ENCODE data around the gene STK32B. TPM values are rescaled to one million over a fixed set of nuclear protein-coding genes. Genes with fewer than 3 reads are reported as not detected.

The STK32B gene
- total RNA-seq, 1 experiment from 2014 or later, result 11.6 TPM

DNA sequence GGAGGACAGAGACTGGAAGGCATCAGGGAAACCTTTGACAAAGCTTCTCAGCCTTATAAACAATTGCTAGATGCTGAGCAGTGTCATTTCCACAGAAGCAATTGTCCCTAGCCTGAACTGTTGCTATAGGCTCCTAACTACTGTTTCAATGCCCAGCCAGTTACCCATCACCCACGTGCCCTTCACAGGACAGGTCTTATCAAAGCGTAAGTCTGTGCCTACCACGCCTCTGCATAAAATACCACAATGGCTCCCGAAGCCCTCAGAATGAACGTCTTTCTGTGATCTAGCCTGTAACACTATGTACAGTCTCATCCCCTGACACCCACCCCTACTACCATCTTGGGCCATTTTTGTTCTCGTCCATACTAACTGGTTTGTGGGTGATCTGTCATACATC is 134.3 kb downstream of the STK32B start:
- H3K36me3 ChIP-seq (ENCODE audit: control insufficient read depth, insufficient read depth, low read length), result no peaks in the 10 kb centered on the region
- in situ Hi-C loops (cut with HindIII; ENCODE audit: low pct_unique_long_range_greater_than_20kb, low sequenced_read_pairs) (no loop called here), intact Hi-C loops (cut with micrococcal nuclease; ENCODE audit: unreplicated experiment) (no loop called here)
- no peaks in the 10 kb centered on the region for H3K9me3 ChIP-seq (ENCODE audit: control insufficient read depth, insufficient read depth, low read depth, low read length)
- H3K27me3 ChIP-seq (ENCODE audit: control insufficient read depth, insufficient read depth, low read length), result no peaks in the 10 kb centered on the region
- H3K4me1 ChIP-seq (ENCODE audit: control insufficient read depth, insufficient read depth, low read length), result no peaks in the 10 kb centered on the region
- H3K27ac ChIP-seq (ENCODE audit: low read length), result no peak overlapping the region
- TF ChIP-seq SIN3A (IDR thresholded peaks at IDR 0.05; ENCODE audit: borderline replicate concordance, insufficient read depth, low read depth, low read length), result no peak
- no peak for TF ChIP-seq TCF7L2 (IDR thresholded peaks at IDR 0.05; ENCODE audit: low read depth, low read length)
- TF ChIP-seq POLR2AphosphoS5 (IDR thresholded peaks at IDR 0.05; ENCODE audit: low read depth, low read length), result no peak
- TF ChIP-seq, protein P1, sequence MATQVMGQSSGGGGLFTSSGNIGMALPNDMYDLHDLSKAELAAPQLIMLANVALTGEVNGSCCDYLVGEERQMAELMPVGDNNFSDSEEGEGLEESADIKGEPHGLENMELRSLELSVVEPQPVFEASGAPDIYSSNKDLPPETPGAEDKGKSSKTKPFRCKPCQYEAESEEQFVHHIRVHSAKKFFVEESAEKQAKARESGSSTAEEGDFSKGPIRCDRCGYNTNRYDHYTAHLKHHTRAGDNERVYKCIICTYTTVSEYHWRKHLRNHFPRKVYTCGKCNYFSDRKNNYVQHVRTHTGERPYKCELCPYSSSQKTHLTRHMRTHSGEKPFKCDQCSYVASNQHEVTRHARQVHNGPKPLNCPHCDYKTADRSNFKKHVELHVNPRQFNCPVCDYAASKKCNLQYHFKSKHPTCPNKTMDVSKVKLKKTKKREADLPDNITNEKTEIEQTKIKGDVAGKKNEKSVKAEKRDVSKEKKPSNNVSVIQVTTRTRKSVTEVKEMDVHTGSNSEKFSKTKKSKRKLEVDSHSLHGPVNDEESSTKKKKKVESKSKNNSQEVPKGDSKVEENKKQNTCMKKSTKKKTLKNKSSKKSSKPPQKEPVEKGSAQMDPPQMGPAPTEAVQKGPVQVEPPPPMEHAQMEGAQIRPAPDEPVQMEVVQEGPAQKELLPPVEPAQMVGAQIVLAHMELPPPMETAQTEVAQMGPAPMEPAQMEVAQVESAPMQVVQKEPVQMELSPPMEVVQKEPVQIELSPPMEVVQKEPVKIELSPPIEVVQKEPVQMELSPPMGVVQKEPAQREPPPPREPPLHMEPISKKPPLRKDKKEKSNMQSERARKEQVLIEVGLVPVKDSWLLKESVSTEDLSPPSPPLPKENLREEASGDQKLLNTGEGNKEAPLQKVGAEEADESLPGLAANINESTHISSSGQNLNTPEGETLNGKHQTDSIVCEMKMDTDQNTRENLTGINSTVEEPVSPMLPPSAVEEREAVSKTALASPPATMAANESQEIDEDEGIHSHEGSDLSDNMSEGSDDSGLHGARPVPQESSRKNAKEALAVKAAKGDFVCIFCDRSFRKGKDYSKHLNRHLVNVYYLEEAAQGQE (IDR thresholded peaks at IDR 0.05; ENCODE audit: insufficient read depth in 1 of 2, low read depth in 2 of 2, low read length in 1 of 2), result no peak
- TF ChIP-seq, protein P2, sequence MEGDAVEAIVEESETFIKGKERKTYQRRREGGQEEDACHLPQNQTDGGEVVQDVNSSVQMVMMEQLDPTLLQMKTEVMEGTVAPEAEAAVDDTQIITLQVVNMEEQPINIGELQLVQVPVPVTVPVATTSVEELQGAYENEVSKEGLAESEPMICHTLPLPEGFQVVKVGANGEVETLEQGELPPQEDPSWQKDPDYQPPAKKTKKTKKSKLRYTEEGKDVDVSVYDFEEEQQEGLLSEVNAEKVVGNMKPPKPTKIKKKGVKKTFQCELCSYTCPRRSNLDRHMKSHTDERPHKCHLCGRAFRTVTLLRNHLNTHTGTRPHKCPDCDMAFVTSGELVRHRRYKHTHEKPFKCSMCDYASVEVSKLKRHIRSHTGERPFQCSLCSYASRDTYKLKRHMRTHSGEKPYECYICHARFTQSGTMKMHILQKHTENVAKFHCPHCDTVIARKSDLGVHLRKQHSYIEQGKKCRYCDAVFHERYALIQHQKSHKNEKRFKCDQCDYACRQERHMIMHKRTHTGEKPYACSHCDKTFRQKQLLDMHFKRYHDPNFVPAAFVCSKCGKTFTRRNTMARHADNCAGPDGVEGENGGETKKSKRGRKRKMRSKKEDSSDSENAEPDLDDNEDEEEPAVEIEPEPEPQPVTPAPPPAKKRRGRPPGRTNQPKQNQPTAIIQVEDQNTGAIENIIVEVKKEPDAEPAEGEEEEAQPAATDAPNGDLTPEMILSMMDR (IDR thresholded peaks at IDR 0.05), result no peak
- DNase-seq (ENCODE audit: low read depth, low spot score) (no peak), ATAC-seq (no peak)
- no TSS peak for BruUV-seq (replicated peaks)
- CTCF ChIA-PET, result no interaction called here
- no peak overlapping the region for H3K4me3 ChIP-seq (ENCODE audit: low read depth in 2 of 2, low read length in 2 of 2)
- POLR2A ChIA-PET, result no interaction called here

DNA sequence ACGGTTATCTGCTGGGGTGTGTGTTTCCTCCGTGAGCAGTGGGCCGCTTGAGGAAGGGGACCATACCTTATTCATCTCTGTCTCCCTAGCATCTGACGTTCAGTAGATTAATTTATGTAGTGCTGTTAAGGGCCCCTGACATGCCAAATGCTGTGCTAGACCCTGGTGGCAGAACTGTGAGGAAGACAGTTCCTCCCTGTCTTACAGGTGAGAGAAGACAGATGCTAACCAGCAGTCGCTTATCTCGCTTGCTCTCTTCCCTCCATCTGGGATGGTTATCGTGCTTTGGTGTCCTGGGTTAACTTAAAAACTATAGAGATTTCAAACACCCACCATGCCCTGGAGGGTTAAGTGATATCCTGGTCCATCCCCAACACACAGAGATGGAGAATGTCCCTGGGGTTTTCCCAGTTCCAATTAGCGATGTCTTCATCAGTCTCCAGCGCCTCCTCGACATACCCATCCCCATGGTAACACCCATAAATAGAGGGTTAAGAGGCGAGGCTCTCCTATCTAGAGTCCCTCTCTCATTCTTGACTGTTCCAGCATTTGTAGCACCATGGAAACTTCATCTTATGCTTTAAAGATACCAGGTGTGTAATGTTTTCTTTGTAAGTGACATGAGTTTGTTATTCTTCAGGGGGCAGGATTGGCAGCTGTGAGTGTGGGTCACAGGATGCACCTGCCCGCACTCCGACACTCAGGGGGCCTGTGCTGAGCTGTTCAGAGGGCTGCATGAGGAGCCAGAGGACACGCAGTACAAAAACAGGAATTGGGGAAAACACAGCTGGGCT is 135.2 kb downstream of the STK32B start:
- no TSS peak for BruUV-seq (replicated peaks)
- Histone ChIP-seq H3K27me3 (ENCODE audit: control insufficient read depth, insufficient read depth, low read length) (no peaks in the 10 kb centered on the region), H3K4me1 (ENCODE audit: control insufficient read depth, insufficient read depth, low read length) (no peaks in the 10 kb centered on the region), H3K36me3 (ENCODE audit: control insufficient read depth, insufficient read depth, low read length) (no peaks in the 10 kb centered on the region), H3K4me3 (ENCODE audit: low read depth in 2 of 2, low read length in 2 of 2) (no peak overlapping the region), H3K27ac (ENCODE audit: low read length) (no peak overlapping the region), H3K9me3 (ENCODE audit: control insufficient read depth, insufficient read depth, low read depth, low read length) (no peaks in the 10 kb centered on the region)
- in situ Hi-C loops (cut with HindIII; ENCODE audit: low pct_unique_long_range_greater_than_20kb, low sequenced_read_pairs), result no loop called here
- TF ChIP-seq, protein P1 (IDR thresholded peaks at IDR 0.05; ENCODE audit: insufficient read depth in 1 of 2, low read depth in 2 of 2, low read length in 1 of 2), result no peak
- no peak for TF ChIP-seq TCF7L2 (IDR thresholded peaks at IDR 0.05; ENCODE audit: low read depth, low read length)
- no peak for TF ChIP-seq SIN3A (IDR thresholded peaks at IDR 0.05; ENCODE audit: borderline replicate concordance, insufficient read depth, low read depth, low read length)
- TF ChIP-seq, protein P2 (IDR thresholded peaks at IDR 0.05), result no peak
- no peak for TF ChIP-seq POLR2AphosphoS5 (IDR thresholded peaks at IDR 0.05; ENCODE audit: low read depth, low read length)
- no peak for DNase-seq (ENCODE audit: low read depth, low spot score)
- no peak for ATAC-seq
- ChIA-PET POLR2A (no interaction called here), CTCF (no interaction called here)
- intact Hi-C loops (cut with micrococcal nuclease; ENCODE audit: unreplicated experiment), result no loop called here

Data from Panc1 (cell line).